NT2/D1 (cell line): ENCODE measurements around the gene ELK1.

Source experiments
- SUZ12 ChIP-seq: IDR thresholded peaks from 2 replicates; pipeline ENCODE4 v1.6.1; 2011; ENCODE audit not compliant: insufficient read length, insufficient read depth; ENCODE audit errors: extremely low read depth
- YY1 ChIP-seq: IDR thresholded peaks from 2 replicates; pipeline ENCODE4 v1.6.1; 2011; ENCODE audit not compliant: insufficient read length, insufficient read depth

- TF ChIP-seq SUZ12 = no peak
- no peak for TF ChIP-seq YY1
Measured at GRCh38 chrX:47605024-47605423, 45.3 kb downstream of the ELK1 start.
